Measurements from ENCODE around the gene CRYAB.

Gene CRYAB

GRCh38 chr11:111944651-111945051 lies 33.1 kb upstream of the CRYAB start:
- H3K9ac ChIP-seq = no peak overlapping the region
- H3K27me3 ChIP-seq = no peaks in the 10 kb centered on the region
- H4K20me1 ChIP-seq = no peaks in the 10 kb centered on the region
- no peaks in the 10 kb centered on the region for H3K9me3 ChIP-seq
- H3K4me1 ChIP-seq = no peaks in the 10 kb centered on the region
- no peaks in the 10 kb centered on the region for H3K36me3 ChIP-seq
- no peak overlapping the region for H3K4me2 ChIP-seq
- TF ChIP-seq Cebpa-rat (IDR thresholded peaks at IDR 0.05) = no peak
- H3K4me3 ChIP-seq = no peak overlapping the region
- no peak overlapping the region for H3K27ac ChIP-seq

- H3K4me2 ChIP-seq = no peak overlapping the region
- H3K4me3 ChIP-seq = no peak overlapping the region
- H3K4me1 ChIP-seq = no peaks in the 10 kb centered on the region; the same call in 1 of the 2 replicates
- TF ChIP-seq Cebpa-rat (IDR thresholded peaks at IDR 0.05) = no peak
- no peaks in the 10 kb centered on the region for H3K27me3 ChIP-seq
- no peaks in the 10 kb centered on the region for H3K9me3 ChIP-seq
- no peaks in the 10 kb centered on the region for H3K36me3 ChIP-seq
- no peaks in the 10 kb centered on the region for H4K20me1 ChIP-seq
- H3K27ac ChIP-seq = no peak overlapping the region
- H3K9ac ChIP-seq = no peak overlapping the region
Measured at GRCh38 chr11:111944139-111944538, 32.6 kb upstream of the CRYAB start.

- Histone ChIP-seq H3K4me2 (no peak overlapping the region), H3K27me3 (peaks cover 4% of the 10 kb centered on the region; the same call in 1 of the 2 replicates), H3K9me3 (no peaks in the 10 kb centered on the region), H3K9ac (no peak overlapping the region), H3K4me1 (peaks cover 12% of the 10 kb centered on the region), H4K20me1 (no peaks in the 10 kb centered on the region), H3K27ac (no peak overlapping the region), H3K4me3 (no peak overlapping the region), H3K36me3 (no peaks in the 10 kb centered on the region)
- no peak for TF ChIP-seq Cebpa-rat (IDR thresholded peaks at IDR 0.05)
Measured at GRCh38 chr11:111942829-111943228, 31.3 kb upstream of the CRYAB start.

DNA sequence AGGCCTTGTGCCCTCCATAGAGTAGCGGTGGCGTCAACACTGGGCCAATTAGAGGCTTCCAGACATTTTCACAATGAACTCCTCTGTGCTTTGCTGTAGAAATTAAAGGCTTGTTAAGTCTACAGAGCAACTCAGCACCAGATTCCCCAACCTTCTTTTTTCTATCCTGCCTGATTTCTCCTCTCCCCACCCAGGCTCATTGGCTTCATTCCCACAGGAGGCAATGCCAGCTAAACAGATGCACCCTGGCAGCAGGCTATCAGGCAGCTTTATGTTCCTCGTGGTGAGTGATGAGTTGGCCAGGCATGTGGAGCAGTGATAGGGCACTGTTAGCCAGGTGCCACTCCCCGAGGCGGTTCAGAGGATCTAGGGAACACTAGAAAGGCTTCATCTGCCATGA lies 30.4 kb upstream of the CRYAB start:
- no peaks in the 10 kb centered on the region for H3K9me3 ChIP-seq
- no peak for TF ChIP-seq Cebpa-rat (IDR thresholded peaks at IDR 0.05)
- H3K27ac ChIP-seq = no peak overlapping the region
- H3K4me3 ChIP-seq = no peak overlapping the region
- H3K27me3 ChIP-seq = peaks cover 12% of the 10 kb centered on the region; the same call in 1 of the 2 replicates
- H3K9ac ChIP-seq = no peak overlapping the region
- H3K4me2 ChIP-seq = no peak overlapping the region
- H4K20me1 ChIP-seq = no peaks in the 10 kb centered on the region
- H3K4me1 ChIP-seq = peaks cover 19% of the 10 kb centered on the region
- no peaks in the 10 kb centered on the region for H3K36me3 ChIP-seq

- H3K4me2 ChIP-seq = no peak overlapping the region
- H3K4me3 ChIP-seq = no peak overlapping the region
- H3K4me1 ChIP-seq = peaks cover 37% of the 10 kb centered on the region
Measured at GRCh38 chr11:111939836-111940604, 28.4 kb upstream of the CRYAB start.

DNA sequence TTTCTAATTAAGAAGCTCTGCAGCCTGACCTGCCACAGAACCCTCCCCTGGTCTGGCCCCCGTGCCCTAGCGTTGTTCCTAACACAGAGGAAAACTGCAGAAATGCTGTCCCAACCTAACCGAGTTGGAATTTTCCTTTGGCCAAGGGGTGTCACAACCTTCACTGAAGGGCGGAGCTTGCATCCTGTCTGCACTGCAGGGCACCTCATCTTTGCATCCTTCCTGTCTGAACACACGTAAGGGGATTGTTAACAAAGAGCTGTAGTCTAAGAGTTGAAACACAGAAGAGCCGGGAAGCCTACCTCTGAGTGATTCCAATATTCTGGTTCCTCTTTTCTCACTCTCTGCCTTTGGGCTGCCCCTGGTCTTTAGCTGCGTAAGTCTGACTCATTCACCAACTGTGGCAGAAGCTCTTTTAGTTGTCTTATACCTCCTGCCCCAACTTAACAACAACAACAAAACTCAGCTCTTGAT lies 27.2 kb upstream of the CRYAB start:
- Histone ChIP-seq H3K9me3 (no peaks in the 10 kb centered on the region), H3K9ac (no peak overlapping the region), H3K4me3 (no peak overlapping the region), H4K20me1 (no peaks in the 10 kb centered on the region), H3K4me1 (peaks cover 37% of the 10 kb centered on the region), H3K27me3 (peaks cover 17% of the 10 kb centered on the region; the same call in 1 of the 2 replicates), H3K36me3 (no peaks in the 10 kb centered on the region), H3K27ac (no peak overlapping the region), H3K4me2 (peak overlapping the region; percentile 91; the same call in 1 of the 2 replicates)
- no peak for TF ChIP-seq Cebpa-rat (IDR thresholded peaks at IDR 0.05)

More at GRCh38 chr11:111939836-111940604, 28.4 kb upstream of the CRYAB start:
- no peaks in the 10 kb centered on the region for H3K36me3 ChIP-seq
- no peaks in the 10 kb centered on the region for H3K9me3 ChIP-seq
- H3K27ac ChIP-seq = no peak overlapping the region
- TF ChIP-seq Cebpa-rat (IDR thresholded peaks at IDR 0.05) = no peak
- H4K20me1 ChIP-seq = no peaks in the 10 kb centered on the region
- no peak overlapping the region for H3K9ac ChIP-seq
- H3K27me3 ChIP-seq = peaks cover 17% of the 10 kb centered on the region; the same call in 1 of the 2 replicates

- Histone ChIP-seq H3K4me2 (peak overlapping the region; percentile 91), H3K36me3 (no peaks in the 10 kb centered on the region), H3K9ac (no peak overlapping the region), H3K27me3 (peaks cover 17% of the 10 kb centered on the region; the same call in 1 of the 2 replicates), H3K4me1 (peaks cover 37% of the 10 kb centered on the region), H3K27ac (no peak overlapping the region), H4K20me1 (no peaks in the 10 kb centered on the region), H3K9me3 (no peaks in the 10 kb centered on the region), H3K4me3 (peak overlapping the region; percentile 75)
- no peak for TF ChIP-seq Cebpa-rat (IDR thresholded peaks at IDR 0.05)
Measured at GRCh38 chr11:111937844-111938243, 26.3 kb upstream of the CRYAB start.

- H3K4me2 ChIP-seq = peak overlapping the region; percentile 91
- H3K36me3 ChIP-seq = no peaks in the 10 kb centered on the region
- no peak for TF ChIP-seq Cebpa-rat (IDR thresholded peaks at IDR 0.05)
- H3K27me3 ChIP-seq = peaks cover 17% of the 10 kb centered on the region; the same call in 1 of the 2 replicates
- H3K4me3 ChIP-seq = peak overlapping the region; percentile 75
- no peak overlapping the region for H3K27ac ChIP-seq
- peaks cover 37% of the 10 kb centered on the region for H3K4me1 ChIP-seq
- no peaks in the 10 kb centered on the region for H3K9me3 ChIP-seq
- H4K20me1 ChIP-seq = no peaks in the 10 kb centered on the region
- H3K9ac ChIP-seq = peak overlapping the region; percentile 73
Measured at GRCh38 chr11:111937461-111937769, 25.8 kb upstream of the CRYAB start.

GRCh38 chr11:111936040-111936540 lies 24.5 kb upstream of the CRYAB start:
- Histone ChIP-seq H3K27me3 (peaks cover 17% of the 10 kb centered on the region; the same call in 1 of the 2 replicates), H4K20me1 (no peaks in the 10 kb centered on the region), H3K27ac (no peak overlapping the region), H3K9ac (peak overlapping the region; percentile 73; the same call in 1 of the 2 replicates), H3K4me3 (peak overlapping the region; percentile 75), H3K36me3 (no peaks in the 10 kb centered on the region), H3K4me1 (peaks cover 37% of the 10 kb centered on the region), H3K9me3 (no peaks in the 10 kb centered on the region), H3K4me2 (peak overlapping the region; percentile 91)
- no peak for TF ChIP-seq Cebpa-rat (IDR thresholded peaks at IDR 0.05)

DNA sequence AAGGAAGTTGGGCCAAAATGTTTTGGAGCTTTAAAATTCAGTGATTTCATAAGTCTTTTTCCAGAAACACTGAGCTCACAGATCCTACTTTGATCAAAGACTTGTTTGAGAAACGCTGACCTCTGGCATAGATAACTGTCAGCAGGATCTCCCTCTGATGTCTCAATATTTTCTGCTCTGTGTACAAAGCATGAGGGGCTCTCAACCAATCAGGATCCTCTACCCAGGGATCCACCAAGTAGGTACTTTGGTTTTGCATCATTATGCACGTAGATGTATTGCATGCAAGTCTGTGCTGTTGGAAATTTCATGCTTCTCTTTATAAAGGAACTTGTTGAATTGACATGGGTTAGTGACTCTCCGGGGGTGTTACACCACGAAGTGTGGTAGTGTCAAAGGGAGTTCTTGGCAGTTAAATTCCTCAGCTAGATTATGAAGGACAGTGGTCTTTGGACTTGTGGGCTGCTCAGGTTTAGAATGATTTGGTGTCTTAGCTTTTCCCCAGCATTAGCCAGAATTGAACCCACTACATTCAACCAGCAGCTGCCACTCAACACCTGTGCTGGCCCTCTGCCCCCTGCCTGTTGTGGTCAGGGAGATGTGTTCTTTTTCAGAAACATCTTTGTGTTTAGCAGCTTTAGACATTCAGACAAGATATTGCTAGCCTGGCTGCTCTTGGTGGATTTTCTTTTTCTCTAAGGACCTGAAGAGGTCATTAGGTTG lies 23.9 kb upstream of the CRYAB start:
- H4K20me1 ChIP-seq = no peaks in the 10 kb centered on the region
- no peaks in the 10 kb centered on the region for H3K9me3 ChIP-seq
- no peak for TF ChIP-seq Cebpa-rat (IDR thresholded peaks at IDR 0.05)
- H3K27me3 ChIP-seq = peaks cover 17% of the 10 kb centered on the region; the same call in 1 of the 2 replicates
- no peak overlapping the region for H3K27ac ChIP-seq
- H3K9ac ChIP-seq = no peak overlapping the region
- H3K4me3 ChIP-seq = no peak overlapping the region; the same call in 1 of the 2 replicates
- H3K4me1 ChIP-seq = peaks cover 37% of the 10 kb centered on the region
- peak overlapping the region; percentile 91 for H3K4me2 ChIP-seq
- no peaks in the 10 kb centered on the region for H3K36me3 ChIP-seq
